ENCODE results near the gene TBCA. TPM values are rescaled to one million over a fixed set of nuclear protein-coding genes. Genes with fewer than 3 reads are reported as not detected.

TBCA gene
- total RNA-seq, 1 experiment from 2014 or later, result 211 TPM

- no peak for DNase-seq (ENCODE audit: low spot score)
These were observed 132.3 kb downstream of the TBCA start for GRCh38 chr5:77643654-77644370.

- DNase-seq (ENCODE audit: low spot score), result no peak
These were observed 133.1 kb downstream of the TBCA start for GRCh38 chr5:77642738-77643653.

- DNase-seq (ENCODE audit: low spot score), result no peak
These were observed 134.0 kb downstream of the TBCA start for GRCh38 chr5:77641963-77642737.

GRCh38 chr5:77641397-77641943 lies 134.7 kb downstream of the TBCA start:
- DNase-seq (ENCODE audit: low spot score), result no peak

Other genes starting within 250 kb of the TBCA start
- not detected in 2 replicates for gene OTP, start 137.6 kb downstream of the TBCA start, total RNA-seq (2014; rRNA removed; shearing (Covaris generic))